Measurements from ENCODE around the gene SLC37A2.

DNA sequence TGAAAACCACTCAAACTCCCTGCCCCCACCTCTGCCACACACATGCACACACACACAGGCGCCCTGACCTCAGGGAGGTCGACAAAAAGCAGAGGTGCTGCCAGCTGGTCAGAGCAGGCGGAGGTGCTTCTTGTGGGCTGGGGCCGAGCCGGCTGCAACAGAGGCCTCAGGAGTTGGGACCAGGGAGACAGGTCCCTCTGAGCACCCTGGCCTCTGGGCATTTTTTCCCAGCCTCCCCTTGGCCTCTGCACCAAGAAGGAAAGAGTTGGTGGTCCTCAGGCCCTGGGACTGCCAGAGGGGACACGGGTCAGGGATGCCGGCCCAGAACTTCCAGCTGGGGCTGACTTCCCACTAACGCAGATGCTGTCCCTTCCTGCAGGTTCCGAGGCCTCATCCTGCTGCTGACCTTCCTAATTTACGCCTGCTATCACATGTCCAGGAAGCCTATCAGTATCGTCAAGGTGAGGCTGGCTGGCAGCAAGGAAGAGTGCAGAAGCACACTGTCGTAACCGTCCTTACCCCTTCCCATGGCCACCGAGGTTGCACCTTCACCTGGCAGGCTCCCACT, 13.4 kb downstream of the SLC37A2 start:
- TF ChIP-seq, protein P1, sequence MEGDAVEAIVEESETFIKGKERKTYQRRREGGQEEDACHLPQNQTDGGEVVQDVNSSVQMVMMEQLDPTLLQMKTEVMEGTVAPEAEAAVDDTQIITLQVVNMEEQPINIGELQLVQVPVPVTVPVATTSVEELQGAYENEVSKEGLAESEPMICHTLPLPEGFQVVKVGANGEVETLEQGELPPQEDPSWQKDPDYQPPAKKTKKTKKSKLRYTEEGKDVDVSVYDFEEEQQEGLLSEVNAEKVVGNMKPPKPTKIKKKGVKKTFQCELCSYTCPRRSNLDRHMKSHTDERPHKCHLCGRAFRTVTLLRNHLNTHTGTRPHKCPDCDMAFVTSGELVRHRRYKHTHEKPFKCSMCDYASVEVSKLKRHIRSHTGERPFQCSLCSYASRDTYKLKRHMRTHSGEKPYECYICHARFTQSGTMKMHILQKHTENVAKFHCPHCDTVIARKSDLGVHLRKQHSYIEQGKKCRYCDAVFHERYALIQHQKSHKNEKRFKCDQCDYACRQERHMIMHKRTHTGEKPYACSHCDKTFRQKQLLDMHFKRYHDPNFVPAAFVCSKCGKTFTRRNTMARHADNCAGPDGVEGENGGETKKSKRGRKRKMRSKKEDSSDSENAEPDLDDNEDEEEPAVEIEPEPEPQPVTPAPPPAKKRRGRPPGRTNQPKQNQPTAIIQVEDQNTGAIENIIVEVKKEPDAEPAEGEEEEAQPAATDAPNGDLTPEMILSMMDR (IDR thresholded peaks at IDR 0.05) = no peak
- no peak for TF ChIP-seq POLR2A (IDR thresholded peaks at IDR 0.05)
